Fibroblast of skin of right quadriceps (primary cell): ENCODE measurements around the gene GPR183.
A peak's percentile ranks its signal among the peaks of the same experiment; 100 is the strongest.
"Not testable (repeated sequence)": the region's sequence is repeated elsewhere in the genome, so short reads cannot be mapped to it uniquely, and the experiment has no call there.

Experiments
- DNase-seq: peaks from one replicate; pipeline ENCODE4 v3.0.0-alpha.2; 2013

Gene GPR183

DNA sequence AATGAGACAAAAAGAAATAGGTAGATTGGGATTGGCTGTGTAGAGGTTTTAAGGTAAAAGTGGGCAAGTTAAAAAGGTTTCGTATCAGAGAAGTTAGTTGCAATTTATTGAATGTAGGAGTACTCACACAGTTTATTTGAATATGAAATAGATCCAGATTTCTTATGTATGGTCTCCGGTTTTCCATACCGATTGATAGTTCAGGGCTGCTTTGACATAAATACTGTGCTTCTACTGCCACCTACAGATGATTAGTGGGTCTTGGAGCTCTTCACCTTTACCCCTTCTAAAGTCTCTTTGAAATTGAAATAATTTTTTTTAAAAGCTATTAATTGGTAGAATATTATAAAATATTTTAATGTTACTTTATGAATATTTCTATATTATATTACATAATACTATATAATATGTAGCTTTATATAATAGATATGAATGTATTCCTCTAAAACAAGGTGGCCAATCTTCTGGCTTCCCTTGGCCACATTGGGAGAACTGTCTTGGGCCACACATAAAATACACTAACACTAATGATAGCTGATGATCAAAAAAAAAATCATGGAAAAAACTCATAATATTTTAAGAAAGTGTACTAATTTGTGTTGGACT lies 41.3 kb downstream of the GPR183 start:
- DNase-seq, result peak; percentile 52

- no peak for DNase-seq
Observed at GRCh38 chr13:99265162-99265800, 41.9 kb downstream of the GPR183 start.

DNA sequence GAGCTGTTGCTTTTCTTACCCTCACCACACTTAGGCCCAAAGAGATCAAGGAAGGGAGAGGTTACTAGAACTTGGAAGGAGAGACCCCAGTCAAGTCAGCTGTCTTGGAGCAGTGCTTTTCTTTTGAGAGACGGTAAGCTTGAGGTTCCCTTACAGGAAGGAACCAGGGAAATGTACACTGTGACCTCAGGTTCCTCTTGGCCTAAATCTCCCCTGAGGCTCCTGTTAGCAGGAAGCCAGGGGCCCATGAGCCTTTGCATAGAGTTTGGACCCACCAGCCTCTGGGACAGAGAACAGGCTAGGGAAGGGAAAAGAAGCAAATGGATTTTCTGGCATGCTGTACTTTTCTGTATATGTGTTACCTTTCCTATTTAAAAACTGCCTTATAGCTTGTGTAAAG lies 43.1 kb downstream of the GPR183 start:
- no peak for DNase-seq

- no peak for DNase-seq
Observed at GRCh38 chr13:99263126-99263785, 43.9 kb downstream of the GPR183 start.

- DNase-seq, result no peak
Observed at GRCh38 chr13:99261059-99261458, 46.1 kb downstream of the GPR183 start.

DNA sequence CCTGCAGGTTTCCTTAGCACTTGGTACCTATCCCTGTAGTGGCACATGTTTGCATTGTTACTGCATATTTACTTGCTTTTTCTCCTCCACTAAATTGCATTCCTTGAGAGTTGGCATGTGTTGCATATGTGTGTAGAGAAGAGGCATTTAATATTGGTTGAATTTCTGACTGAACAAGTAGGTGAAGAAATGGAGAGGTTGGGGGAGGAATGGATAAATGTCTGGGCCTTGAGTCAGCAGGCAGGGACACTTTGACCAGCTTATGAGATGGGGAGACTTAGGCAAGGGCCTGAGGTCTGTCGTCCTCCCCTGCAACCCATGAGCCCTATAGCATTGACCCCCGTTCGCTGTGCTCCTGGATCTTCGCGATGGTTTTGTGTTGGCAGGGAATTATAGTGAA lies 47.0 kb downstream of the GPR183 start:
- DNase-seq, result no peak

- no peak for DNase-seq
Observed at GRCh38 chr13:99258946-99259345, 48.3 kb downstream of the GPR183 start.

DNA sequence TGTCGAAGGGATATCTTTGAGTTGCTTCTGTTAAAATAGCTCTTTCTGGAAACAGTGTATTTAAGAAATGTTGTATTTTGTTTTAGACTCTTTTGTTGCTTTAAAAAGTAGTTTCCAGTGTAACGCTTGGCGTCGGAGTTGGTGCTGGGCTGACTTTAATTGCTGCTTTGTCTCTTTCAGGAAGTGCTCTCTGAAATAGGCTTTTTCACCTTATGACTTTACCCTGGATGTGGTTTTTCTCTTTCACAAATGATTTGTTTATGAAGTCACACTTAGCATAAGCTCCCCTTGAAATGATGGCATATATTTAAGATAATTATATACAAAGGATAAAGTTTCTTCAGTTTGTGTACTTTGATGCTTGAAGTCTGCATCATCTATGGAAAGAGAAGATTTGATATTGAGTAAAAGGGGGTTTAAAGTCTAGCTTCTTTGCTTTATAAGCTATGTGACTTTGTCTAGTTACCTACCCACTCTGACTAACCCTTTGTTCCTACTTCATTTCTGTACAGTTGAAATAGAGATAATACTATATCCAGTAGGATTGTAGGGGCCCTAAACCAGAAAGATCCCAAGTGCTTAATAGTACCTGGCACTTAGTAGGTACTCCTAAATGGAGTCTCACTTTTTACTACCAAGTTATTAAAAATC lies 48.9 kb downstream of the GPR183 start, which contains the start of gene GPR18:
TSS of gene GPR18 (minus strand) at position 170 of the 651 bp plus-strand sequence. CDS start 2,507 bp downstream, outside the sequence.
- DNase-seq, result no peak

- no peak for DNase-seq
Observed at GRCh38 chr13:99257291-99257690, 49.9 kb downstream of the GPR183 start.

GRCh38 chr13:99256709-99257108 lies 50.5 kb downstream of the GPR183 start:
- peak; percentile 77 for DNase-seq

DNA sequence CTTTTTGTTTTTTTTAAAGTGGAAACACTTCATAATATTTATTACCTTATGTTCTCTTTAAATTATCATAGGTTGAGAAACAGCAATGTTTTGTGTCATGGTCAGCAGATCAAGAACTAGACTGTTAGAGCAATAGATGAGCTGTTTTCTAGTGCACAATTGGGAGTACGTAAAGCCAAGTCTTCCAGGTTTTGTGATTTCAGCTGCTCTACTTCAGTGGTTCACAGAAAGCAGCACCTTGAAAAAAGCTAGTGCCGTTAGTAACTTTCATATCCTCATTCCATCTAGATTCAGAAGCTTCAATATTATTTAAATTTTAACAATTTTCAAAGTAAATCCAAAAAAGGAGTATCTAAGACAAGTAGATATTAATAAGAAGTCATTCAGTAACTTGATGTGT lies 50.9 kb downstream of the GPR183 start:
- DNase-seq, result no peak

- no peak for DNase-seq
Observed at GRCh38 chr13:99255271-99255670, 51.9 kb downstream of the GPR183 start.

- peak; percentile 22 for DNase-seq
Observed at GRCh38 chr13:99254830-99255229, 52.4 kb downstream of the GPR183 start.

DNA sequence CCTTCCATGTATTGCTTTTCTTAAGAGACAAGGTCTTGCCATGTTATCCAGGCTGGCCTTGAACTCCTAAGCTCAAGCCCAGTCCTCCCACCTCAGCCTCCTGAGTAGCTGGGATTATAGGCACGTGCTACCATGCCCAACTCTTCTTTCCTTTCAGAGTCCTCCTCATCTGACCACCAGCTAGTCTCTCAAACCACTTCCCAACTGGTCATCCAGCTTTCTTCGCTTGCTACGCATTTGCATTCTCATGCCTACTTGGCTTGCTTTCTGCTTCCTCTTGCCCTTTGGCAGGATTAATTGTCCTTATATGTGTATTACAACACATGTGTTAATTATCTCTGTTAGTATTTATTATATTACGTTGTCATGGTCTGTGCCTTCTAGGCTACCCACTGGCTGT lies 55.3 kb downstream of the GPR183 start:
- DNase-seq, result no peak

DNA sequence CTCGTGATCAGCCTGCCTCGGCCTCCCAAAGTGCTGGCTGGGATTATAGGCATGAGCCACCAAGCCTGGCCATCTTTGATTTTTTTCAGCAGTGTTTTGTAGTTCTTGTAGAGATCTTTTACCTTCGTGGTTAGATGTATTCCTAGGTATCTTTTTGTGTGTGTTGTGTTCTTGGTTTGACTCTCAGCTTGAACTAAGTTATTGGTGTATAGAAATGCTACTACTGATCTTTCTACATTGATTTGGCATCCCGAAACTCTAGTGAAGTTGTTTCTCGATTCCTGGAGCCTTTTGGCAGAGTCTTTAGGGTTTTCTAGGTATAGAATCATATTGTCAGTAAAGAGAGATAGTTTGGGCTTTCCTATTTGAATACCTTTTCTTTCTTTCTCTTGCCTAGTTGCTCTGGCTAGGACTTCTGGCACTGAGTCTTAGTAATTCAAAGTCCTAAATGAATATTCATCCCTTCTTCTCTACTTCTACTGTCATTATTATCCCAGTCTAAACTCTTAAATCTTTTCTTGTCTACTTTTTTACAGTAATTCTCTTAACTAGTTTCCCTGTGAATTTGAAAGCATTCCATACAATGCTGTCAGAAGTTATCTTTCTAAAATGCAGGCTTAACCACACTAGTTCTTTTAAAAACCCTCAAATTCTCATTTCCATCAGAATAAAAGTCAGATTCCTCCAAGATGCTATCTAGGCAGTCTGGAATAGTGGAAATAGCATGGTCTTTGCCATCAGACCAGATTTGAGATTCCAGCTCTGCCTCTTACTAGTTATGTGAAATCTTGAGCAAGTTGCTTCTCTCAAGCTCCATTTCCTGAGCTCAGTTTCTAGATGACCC lies 56.0 kb downstream of the GPR183 start:
- DNase-seq, result no peak

GRCh38 chr13:99249606-99250005 lies 57.6 kb downstream of the GPR183 start:
- not testable (repeated sequence) for DNase-seq

DNA sequence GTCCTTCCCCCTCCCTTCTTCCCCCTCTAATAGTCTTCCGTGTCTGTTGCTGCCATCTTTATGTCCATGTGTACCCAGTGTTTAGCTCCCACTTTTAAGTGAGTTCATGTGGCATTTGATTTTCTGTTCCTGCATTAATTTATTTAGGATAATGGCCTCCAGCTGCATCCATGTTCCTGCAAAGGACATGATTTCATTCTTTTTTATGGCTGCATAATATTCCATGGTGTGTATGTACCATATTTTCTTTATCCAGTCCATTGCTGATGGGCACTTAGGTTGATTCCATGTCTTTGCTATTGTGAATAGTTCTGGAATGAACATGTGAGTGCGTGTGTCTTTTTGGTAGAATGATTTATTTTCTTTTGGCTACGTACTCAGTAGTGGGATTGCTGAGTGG lies 58.0 kb downstream of the GPR183 start:
- not testable (repeated sequence) for DNase-seq

DNA sequence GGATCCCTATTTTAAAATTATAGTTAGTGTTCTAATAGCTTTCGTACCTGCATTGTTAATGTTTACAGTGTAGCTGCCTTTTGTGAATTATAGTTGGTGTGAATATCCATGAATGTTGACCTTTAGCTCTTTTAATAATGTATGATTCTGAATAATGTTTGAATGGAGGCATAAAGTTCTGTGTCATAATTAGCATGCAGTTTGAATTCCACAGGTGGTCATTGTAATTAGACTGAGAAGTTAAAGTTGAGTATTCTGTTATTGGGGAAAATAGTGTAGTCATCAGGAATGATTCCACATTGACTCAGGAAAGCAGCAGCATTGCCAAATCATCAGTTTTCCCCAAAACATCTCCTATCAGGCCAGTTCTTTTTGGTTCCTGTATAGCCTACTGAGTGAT lies 61.1 kb downstream of the GPR183 start:
- DNase-seq, result no peak
